ENCODE results near the gene POLD4. TPM values are rescaled to one million over a fixed set of nuclear protein-coding genes. Genes with fewer than 3 reads are reported as not detected.

Gene POLD4
- total and polyA plus RNA-seq, 2 of the 13 experiments (the other 11 are each of a cell fraction or from before 2014, with no cell fraction given), result 10.5 to 27.4 TPM

DNA sequence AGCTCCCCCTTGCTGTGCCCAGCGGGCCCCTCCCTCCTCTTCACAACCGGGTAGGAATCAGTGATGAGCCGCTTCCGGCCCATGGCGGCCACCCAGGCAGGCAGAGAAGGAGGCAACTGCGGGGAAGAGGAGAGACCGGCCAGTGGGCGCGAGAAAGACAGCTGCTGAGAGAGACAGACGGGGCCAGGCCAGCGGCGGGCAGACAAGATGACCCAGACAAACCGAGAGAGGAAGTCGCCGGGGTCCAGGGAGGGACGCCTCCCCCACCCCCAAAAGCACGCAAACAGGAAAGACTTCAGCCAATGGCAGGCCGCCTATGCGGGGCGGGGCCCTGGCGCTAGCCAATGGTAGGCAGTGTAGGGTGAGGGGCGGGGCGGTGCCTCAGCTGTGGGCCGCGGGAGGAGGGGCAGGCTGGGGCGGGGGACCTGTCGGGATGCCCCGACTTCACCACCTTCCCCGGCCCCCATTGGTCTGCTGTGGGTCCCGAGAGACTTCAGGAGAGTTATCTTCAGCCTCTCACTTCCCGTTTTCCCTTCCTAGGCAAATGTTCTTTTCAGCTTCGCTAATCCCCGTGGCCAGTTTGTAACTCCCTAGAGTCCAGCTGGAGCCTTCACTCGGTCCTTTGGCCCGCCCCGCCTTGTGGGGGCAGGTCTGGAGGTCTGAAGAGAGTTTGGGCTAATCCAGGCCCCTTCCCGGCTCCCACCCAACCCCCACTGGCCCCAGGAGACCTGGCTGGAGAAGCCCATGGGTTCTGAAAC is at the start of gene POLD4 (continued):
- TF ChIP-seq, protein P1, sequence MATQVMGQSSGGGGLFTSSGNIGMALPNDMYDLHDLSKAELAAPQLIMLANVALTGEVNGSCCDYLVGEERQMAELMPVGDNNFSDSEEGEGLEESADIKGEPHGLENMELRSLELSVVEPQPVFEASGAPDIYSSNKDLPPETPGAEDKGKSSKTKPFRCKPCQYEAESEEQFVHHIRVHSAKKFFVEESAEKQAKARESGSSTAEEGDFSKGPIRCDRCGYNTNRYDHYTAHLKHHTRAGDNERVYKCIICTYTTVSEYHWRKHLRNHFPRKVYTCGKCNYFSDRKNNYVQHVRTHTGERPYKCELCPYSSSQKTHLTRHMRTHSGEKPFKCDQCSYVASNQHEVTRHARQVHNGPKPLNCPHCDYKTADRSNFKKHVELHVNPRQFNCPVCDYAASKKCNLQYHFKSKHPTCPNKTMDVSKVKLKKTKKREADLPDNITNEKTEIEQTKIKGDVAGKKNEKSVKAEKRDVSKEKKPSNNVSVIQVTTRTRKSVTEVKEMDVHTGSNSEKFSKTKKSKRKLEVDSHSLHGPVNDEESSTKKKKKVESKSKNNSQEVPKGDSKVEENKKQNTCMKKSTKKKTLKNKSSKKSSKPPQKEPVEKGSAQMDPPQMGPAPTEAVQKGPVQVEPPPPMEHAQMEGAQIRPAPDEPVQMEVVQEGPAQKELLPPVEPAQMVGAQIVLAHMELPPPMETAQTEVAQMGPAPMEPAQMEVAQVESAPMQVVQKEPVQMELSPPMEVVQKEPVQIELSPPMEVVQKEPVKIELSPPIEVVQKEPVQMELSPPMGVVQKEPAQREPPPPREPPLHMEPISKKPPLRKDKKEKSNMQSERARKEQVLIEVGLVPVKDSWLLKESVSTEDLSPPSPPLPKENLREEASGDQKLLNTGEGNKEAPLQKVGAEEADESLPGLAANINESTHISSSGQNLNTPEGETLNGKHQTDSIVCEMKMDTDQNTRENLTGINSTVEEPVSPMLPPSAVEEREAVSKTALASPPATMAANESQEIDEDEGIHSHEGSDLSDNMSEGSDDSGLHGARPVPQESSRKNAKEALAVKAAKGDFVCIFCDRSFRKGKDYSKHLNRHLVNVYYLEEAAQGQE (IDR thresholded peaks at IDR 0.05; ENCODE audit: borderline replicate concordance in 1 of 2, low read depth in 1 of 2, low read length in 2 of 2), result no peak
- TF ChIP-seq, protein P2, sequence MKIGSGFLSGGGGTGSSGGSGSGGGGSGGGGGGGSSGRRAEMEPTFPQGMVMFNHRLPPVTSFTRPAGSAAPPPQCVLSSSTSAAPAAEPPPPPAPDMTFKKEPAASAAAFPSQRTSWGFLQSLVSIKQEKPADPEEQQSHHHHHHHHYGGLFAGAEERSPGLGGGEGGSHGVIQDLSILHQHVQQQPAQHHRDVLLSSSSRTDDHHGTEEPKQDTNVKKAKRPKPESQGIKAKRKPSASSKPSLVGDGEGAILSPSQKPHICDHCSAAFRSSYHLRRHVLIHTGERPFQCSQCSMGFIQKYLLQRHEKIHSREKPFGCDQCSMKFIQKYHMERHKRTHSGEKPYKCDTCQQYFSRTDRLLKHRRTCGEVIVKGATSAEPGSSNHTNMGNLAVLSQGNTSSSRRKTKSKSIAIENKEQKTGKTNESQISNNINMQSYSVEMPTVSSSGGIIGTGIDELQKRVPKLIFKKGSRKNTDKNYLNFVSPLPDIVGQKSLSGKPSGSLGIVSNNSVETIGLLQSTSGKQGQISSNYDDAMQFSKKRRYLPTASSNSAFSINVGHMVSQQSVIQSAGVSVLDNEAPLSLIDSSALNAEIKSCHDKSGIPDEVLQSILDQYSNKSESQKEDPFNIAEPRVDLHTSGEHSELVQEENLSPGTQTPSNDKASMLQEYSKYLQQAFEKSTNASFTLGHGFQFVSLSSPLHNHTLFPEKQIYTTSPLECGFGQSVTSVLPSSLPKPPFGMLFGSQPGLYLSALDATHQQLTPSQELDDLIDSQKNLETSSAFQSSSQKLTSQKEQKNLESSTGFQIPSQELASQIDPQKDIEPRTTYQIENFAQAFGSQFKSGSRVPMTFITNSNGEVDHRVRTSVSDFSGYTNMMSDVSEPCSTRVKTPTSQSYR (CRISPR knock-in tag; IDR thresholded peaks at IDR 0.05; ENCODE audit: borderline replicate concordance), result peak; percentile 83; the same call in 1 of the 2 replicates
- TF ChIP-seq, protein P3, sequence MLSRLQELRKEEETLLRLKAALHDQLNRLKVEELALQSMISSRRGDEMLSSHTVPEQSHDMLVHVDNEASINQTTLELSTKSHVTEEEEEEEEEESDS (CRISPR knock-in tag; IDR thresholded peaks at IDR 0.05; ENCODE audit: borderline replicate concordance), result no peak
- 0 out of 2 replicates have a peak, but pooled peaks have one; percentile 49 for TF ChIP-seq ZNF777 (CRISPR knock-in tag; IDR thresholded peaks at IDR 0.05)
- TF ChIP-seq THAP11 (CRISPR knock-in tag; IDR thresholded peaks at IDR 0.05), result peak; percentile 56; the same call in 1 of the 2 replicates
- no peak for TF ChIP-seq ZKSCAN1 (IDR thresholded peaks at IDR 0.05; ENCODE audit: low read length)
- TF ChIP-seq ZNF749 (CRISPR knock-in tag; IDR thresholded peaks at IDR 0.05; ENCODE audit: borderline replicate concordance), result 0 out of 2 replicates have a peak, but pooled peaks have one; percentile 49
- TF ChIP-seq ZFP41 (CRISPR knock-in tag; IDR thresholded peaks at IDR 0.05; ENCODE audit: borderline replicate concordance), result no peak
- TF ChIP-seq, protein P4, sequence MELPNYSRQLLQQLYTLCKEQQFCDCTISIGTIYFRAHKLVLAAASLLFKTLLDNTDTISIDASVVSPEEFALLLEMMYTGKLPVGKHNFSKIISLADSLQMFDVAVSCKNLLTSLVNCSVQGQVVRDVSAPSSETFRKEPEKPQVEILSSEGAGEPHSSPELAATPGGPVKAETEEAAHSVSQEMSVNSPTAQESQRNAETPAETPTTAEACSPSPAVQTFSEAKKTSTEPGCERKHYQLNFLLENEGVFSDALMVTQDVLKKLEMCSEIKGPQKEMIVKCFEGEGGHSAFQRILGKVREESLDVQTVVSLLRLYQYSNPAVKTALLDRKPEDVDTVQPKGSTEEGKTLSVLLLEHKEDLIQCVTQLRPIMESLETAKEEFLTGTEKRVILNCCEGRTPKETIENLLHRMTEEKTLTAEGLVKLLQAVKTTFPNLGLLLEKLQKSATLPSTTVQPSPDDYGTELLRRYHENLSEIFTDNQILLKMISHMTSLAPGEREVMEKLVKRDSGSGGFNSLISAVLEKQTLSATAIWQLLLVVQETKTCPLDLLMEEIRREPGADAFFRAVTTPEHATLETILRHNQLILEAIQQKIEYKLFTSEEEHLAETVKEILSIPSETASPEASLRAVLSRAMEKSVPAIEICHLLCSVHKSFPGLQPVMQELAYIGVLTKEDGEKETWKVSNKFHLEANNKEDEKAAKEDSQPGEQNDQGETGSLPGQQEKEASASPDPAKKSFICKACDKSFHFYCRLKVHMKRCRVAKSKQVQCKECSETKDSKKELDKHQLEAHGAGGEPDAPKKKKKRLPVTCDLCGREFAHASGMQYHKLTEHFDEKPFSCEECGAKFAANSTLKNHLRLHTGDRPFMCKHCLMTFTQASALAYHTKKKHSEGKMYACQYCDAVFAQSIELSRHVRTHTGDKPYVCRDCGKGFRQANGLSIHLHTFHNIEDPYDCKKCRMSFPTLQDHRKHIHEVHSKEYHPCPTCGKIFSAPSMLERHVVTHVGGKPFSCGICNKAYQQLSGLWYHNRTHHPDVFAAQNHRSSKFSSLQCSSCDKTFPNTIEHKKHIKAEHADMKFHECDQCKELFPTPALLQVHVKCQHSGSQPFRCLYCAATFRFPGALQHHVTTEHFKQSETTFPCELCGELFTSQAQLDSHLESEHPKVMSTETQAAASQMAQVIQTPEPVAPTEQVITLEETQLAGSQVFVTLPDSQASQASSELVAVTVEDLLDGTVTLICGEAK (IDR thresholded peaks at IDR 0.05), result no peak
- TF ChIP-seq, protein P4 (CRISPR knock-in tag; IDR thresholded peaks at IDR 0.05), result 0 out of 2 replicates have a peak, but pooled peaks have one; percentile 46
- TF ChIP-seq ZNF773 (CRISPR knock-in tag; IDR thresholded peaks at IDR 0.05; ENCODE audit: borderline replicate concordance), result 0 out of 2 replicates have a peak, but pooled peaks have one; percentile 34
- TF ChIP-seq KLF12 (CRISPR knock-in tag; IDR thresholded peaks at IDR 0.05; ENCODE audit: borderline replicate concordance), result 0 out of 2 replicates have a peak, but pooled peaks have one; percentile 32
